DMS153 treated with DMSO at 0.1 percent for 48 hours (cell line): Measurements from ENCODE around the gene JPH4.
A peak's percentile ranks its signal among the peaks of the same experiment; 100 is the strongest.
"Not testable (repeated sequence)": the region's sequence is repeated elsewhere in the genome, so short reads cannot be mapped to it uniquely, and the experiment has no call there.

Experiments used
- DNase-seq: peaks from one replicate; lab custom pipeline; 2025; ENCODE audit not compliant: unreplicated experiment; lab: John Stamatoyannopoulos, UW

Gene JPH4

DNA sequence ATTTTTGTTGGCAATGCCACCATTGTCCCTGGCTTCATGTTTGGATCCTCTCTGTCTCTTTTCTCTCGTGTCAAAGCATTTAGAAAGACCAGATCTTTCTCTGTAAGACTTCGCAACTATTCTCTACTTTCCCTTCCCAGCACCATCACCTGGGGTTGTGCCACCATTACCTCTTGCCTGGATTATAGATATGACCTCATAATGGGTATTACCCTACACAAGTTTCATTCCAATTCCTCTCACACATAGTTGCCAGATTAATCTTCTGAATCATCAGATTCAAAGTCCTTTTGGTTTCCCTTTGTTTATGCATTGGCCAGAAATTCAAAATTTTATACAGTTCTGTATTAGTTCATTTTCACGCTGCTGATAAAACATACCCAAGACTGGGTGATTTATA, 30.4 kb upstream of the JPH4 start:
- no peak for DNase-seq

DNA sequence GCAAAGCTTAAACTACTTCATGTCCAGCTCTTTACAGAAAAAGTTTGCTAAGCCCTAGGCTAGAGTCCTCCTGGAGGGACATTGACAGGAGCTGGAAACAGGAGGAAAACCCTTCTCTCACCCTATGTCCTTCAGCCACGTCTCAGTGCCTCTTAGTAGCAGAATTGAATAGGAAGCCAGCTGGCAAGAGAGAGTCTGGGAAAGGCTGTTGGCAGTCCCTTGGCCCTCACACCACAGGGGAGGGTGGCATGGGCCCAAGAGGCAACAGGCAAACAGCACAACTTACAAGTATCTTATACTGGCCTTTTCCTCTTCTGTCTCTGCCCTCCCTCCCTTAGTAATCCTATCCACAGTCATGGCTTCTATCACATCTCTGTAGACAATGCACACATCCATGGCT, 29.9 kb upstream of the JPH4 start:
- DNase-seq, result no peak

GRCh38 chr14:23605931-23606585, 27.5 kb upstream of the JPH4 start:
- DNase-seq, result no peak

DNA sequence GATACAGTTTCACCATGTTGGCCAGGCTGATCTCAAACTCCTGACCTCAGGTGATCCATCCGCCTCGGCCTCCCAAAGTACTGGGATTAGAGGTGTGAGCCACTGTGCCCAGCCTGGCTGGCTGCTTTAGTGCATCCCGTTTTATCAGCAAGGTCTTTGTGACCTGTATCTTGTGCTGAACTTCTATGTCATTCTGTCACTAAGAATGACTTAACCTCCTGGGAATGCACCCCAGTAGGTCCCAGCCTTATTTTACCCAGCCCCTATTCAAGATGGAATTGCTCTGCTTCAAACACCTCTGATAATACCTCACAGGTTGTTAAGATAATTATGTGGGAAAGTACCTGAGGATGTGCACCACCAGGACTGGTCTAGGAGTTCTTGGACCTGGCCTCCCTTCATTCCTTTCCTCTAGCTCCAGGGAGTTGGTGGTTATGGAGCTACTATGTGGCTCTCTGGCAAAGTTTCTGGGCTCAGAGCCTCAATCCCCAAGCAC, 26.1 kb upstream of the JPH4 start:
- DNase-seq, result no peak

DNA sequence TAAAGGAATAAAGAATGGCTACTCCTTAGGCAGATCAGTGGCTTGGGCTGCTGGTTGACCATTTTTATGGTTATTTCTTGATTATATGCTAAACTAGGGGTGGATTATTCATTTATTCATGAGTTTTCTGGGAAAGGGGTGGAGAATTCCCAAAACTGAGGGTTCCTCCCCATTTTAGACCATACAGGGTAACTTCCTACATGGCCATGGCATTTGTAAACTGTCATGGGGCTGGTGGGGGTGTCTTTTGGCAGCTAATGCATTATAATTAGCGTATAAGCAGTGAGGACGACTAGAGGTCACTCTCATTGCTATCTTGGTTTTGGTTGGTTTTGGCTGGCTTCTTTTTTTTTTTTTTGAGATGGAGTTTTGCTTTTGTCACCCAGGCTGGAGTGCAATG, 25.6 kb upstream of the JPH4 start:
- no peak for DNase-seq

DNA sequence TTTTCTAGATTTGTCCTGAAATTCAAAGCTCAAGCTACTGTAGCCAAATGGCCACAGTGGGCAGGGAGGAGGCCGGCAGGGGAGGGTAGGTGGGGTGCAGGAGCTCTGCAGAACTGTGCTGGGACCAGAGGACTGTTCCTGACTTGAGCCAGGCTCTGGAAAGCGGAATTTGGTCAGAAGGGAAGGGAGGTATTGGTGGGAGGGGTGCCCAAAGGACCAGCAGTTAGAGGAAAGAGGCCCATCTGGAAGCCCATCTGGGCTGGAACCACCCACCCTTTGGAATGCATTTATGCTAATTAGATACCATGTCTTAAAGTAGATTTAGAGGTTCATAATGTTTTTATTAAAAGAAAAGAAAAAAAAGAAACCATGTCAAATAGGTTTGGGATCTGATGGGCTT, 24.5 kb upstream of the JPH4 start:
- no peak for DNase-seq

DNA sequence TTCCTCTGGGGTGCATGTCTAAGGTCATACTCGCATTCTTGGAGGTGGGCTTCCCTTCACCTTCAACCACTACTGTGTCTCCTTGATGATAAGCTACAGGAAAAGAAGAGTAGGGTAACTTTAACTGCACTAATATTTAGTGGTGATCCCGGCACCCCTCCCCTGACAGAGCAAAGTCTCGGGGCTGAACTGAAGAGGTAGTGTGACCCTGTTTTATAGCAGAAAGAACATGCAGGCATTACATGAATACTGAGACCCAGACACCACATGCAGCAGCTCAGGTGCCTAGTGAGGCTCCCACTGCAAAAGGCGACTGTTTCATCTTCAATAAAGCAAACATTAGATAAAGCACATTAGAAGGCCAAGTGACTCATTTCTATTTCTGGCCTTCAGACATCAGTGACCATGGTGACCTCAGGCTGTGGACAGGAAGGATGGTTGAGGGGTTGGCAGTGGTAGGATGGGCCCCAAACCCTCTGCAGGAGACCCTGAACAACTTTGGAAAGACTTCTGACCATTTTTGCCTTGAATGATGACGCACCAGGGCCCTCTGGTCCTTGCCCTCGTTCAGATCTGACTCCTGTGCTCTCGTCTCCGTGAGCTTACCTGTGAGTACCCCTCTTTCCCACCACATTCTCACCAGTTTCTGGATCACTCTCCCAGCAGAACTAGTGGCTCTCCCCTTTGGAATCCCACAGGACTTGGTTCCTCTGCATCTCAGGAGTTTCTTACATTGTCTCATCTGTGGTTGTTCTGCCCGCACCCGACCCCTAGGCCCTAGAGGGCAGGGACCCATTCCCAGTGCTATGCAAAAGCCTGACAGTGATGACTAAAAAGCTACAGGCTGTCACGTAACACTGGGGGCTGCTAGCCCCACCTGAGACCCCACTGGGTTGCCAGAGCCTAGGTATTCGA, 23.8 kb upstream of the JPH4 start:
- no peak for DNase-seq

GRCh38 chr14:23601845-23602180, 23.2 kb upstream of the JPH4 start:
- no peak for DNase-seq

DNA sequence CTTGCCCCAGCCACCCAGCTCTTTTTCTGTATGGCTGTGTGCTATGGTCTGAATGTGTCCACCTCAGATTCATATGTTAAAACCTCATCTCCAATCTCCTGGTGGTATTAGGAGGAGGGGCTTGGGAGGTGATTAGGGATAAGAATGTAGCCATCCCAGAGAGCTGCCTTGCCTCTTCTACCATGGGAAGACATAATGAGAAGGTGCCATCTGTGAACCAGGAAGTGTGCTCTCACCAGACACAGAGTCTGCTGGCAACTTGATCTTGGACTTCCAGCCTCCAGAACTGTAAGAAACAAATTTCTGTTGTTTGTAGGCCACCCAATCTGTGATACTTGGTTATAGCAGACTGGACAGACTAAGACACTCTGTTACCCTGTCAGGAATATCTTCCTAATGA, 22.8 kb upstream of the JPH4 start:
- no peak for DNase-seq

DNA sequence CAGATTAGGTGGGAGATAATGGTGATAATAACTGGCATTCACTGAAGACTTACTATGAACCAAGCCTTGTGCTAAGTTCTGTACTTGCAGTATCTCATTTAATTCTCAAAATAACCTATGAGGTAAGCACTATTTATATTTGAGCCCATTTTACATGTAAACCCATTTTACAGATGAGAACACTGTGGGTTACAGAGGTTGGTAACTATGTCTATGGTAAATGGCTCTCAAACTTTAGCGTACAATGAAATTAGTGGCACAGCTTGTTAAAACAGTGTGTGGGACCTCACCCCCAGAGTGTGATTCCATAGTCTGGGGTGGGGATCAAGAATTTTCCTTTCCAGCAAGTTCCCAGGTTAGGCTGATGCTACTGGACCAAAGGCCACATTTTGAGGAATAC, 22.2 kb upstream of the JPH4 start:
- no peak for DNase-seq

DNA sequence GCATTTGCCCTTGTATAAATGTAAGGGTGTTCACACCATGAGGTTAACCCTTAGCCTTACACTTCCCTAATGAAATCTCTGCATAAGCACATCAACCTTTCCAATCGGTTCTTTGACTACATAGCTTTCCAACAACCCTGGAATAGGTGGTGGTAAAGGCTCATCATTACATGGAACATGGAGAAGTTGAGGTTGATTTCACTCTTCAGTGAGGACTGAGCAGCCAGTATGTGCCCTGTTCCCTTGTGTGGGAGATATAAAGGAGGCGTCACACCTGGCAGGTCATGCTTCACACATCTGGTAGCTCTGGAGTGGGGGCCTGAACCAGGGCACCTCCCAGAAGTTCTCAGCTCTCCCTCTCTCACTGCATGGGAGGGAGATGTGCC, 21.7 kb upstream of the JPH4 start:
- DNase-seq, result no peak

DNA sequence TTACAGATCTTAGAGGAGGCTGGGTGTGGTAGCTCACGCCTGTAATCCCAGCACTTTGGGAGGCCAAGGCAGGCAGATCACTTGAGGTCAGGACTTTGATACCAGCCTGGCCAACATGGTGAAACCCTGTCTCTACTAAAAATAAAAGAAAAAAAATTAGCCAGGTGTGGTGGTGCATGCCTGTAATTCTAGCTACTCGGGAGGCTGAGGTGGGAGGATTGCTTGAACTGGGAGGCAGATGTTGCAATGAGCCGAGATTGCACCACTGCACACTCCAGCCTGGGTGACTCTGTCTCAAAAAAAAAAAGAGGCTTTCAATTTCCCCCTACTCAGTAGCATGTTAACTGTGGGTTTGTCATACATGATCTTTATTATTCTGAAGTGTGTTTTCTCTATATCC, 15.6 kb upstream of the JPH4 start:
- not testable (repeated sequence) for DNase-seq

GRCh38 chr14:23590198-23590597, 11.6 kb upstream of the JPH4 start:
- DNase-seq, result no peak

- DNase-seq, result no peak
These were observed 11.0 kb upstream of the JPH4 start for GRCh38 chr14:23589606-23590005.

DNA sequence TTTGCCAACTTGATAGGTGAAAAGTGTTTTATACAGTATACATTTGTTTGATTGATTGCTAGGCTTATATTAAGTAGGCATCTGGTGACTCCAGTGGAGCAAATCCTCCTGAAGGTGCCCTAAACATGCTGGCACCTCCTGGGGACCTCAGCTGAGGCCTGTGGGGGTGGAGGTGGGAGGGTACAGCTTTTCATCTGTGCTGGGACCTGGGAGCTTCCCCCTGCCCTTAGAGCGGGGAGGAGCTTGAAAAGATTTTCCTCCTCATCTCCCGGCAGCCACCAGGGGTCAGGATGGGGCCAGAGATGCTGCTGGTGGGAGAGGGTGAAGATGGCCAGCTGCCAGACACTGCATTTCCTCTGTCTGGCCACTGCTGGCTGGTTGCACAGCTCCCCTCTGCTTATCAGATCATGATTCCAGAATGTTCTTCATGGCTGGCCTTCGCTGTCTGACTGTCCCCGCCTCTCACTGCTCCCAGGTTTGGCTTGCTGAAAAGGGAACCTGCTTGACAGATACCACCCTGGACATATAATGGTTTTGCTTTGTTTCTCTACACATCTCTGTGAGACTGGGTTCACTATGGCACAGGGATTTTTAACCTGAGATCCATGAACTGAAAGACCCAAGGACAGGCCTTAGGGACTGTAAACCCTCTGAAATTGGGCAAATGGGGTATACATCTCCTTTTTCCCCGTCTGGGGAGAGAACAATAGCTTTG, 10.5 kb upstream of the JPH4 start:
- DNase-seq, result peak; percentile 91

GRCh38 chr14:23584527-23585203, 6.1 kb upstream of the JPH4 start:
- DNase-seq, result not testable (repeated sequence)

DNA sequence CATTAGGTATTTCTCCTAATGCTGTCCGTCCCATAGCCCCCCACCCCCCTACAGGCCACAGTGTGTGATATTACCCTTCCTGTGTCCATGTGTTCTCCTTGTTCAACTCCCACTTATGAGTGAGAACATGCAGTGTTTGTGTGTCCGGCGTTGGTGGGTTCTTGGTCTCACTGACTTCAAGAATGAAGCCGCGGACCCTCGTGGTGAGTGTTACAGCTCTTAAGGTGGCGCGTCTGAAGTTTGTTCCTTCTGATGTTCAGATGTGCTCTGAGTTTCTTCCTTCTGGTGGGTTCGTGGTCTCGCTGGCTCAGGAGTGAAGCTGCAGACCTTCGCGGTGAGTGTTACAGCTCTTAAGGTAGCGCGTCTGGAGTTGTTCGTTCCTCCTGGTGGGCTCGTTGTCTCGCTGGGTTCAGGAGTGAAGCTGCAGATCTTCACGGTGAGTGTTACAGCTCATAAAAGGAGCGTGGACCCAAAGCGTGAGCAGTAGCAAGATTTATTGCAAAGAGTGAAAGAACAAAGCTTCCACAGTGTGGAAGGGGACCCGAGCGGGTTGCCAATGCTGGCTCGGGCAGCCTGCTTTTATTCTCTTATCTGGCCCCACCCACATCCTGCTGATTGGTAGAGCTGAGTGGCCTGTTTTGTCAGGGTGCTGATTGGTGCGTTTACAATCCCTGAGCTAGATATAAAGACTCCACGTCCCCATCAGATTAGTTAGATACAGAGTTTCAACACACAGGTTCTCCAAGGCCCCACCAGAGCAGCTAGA, 5.4 kb upstream of the JPH4 start:
- not testable (repeated sequence) for DNase-seq

DNA sequence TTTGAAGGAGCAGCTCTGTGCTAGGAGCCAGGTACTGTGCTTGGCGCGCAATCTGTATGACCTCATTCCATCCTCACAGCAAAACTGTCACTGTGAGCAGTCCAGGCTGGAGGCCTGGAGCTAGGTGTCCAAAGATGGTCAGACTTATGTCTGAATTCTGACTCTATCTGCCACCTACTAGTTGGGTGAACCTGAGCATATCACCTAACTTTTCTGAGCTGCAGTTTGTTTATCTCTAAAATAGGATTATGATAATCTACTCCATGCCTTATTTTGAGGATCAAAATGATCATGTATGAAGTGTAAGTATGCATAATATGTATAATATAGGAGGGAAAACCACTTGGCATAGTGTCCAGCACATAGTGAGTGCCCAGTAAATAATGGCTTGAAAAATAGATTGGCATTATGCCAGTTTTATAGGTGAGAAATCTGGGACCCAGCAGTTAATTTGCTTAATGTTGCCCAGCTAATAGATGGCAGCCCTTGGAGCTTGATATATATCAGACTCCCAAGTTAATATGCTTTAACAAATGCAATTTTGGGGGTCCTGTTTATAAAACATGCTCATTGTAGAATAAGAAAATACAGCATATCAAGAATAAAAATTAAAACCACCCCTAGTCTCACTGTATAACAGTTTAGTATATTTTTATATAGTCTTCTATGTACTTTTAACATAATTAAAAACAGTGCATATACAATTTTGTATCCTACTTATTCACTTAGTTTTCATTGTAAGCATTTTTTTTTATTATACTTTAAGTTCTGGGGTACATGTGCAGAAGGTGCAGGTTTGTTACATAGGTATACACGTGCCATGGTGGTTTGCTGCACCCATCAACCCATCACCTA, 4.5 kb upstream of the JPH4 start:
- no peak for DNase-seq

GRCh38 chr14:23580948-23581281, 2.3 kb upstream of the JPH4 start:
- DNase-seq, result no peak
